Mammary epithelial cell (primary cell): Measurements from ENCODE around the gene LIPG.

Experiments
- CTCF ChIP-seq, 2 donors: IDR thresholded peaks in 1 of 2; conservative IDR thresholded peaks in 1 of 2; 2 replicates each; pipeline ENCODE4 v1.5.1; 2011 to 2012; ENCODE audit warnings: inconsistent platforms in 2 of 2, low read length in 2 of 2, mild to moderate bottlenecking in 2 of 2, control low read depth in 1 of 2, low read depth in 1 of 2; ENCODE audit not compliant: insufficient read depth in 1 of 2; ENCODE audit errors: extremely low read depth in 1 of 2
- EZH2 ChIP-seq: IDR thresholded peaks from 2 replicates; pipeline ENCODE4 v1.6.1; 2012; ENCODE audit warnings: low read length, inconsistent platforms, borderline replicate concordance

GRCh38 chr18:49570836-49571235 is 9.0 kb downstream of the LIPG start:
- TF ChIP-seq CTCF (conservative IDR thresholded peaks at IDR 0.05 in 1 of 2, IDR thresholded peaks at IDR 0.05 in 1 of 2; ENCODE audit: extremely low read depth in 1 of 2, insufficient read depth in 1 of 2, low read depth in 1 of 2, low read length in 2 of 2) (no peak), EZH2 (no peak)
